GM15510 (cell line): Measurements from ENCODE around the gene PAQR5.

Experiments
- POLR2A ChIP-seq: IDR thresholded peaks from 3 replicates; pipeline ENCODE4 v1.6.1; 2011; ENCODE audit warnings: borderline replicate concordance; ENCODE audit not compliant: insufficient read length; ENCODE audit errors: extremely low read depth

The PAQR5 gene

DNA sequence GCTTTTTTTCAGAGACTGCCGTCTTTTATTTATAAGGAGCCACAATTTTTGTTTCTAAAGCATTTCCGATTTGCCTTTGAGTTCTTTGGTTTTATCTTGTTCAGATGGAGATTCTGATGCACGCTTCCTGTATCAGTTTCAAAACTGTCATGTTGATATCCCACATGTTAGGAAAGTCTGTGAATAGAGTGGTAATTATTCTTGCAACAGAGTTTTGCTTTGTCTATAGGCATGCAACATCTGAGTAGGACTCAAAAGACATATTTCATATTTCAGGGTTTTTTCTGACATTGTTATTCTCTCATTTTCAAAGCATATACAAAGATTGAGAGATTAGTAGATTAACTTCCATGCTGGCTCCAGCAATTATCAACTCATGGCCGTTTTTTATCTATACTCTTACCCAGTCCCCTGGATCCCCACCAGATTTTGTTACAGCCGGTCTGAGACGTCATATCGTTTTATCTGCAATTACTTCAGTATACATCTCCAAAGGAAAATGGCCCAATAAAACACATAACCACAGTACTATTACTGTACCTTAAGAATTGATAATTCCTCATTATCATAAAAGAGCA lies 22.4 kb downstream of the PAQR5 start:
- no peak for TF ChIP-seq POLR2A

DNA sequence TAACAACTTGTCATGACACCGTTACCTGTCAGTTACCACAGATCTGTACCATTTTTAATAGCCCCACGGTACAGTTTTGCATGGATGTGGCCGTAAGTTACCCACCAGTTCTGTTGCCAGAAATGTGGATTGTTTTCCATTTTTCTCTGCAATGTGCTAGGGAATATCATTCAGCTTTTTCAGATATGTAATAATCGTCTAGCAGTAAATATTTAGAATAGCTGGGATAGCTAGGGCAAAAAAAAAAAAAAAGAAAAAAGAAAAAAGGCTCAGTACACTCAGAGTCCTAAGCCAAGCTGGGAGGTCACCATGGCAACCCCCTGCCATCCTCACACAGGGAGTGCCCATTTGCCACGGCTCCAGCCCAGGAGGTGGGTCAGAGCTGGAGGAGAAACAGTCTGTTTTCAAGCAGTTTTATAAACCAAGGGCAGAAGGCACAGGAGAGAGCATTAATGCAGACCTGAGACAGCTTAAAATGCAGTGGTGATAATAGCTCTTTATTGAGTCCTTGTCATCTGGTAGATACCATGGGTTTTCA lies 25.2 kb downstream of the PAQR5 start:
- TF ChIP-seq POLR2A, result no peak

DNA sequence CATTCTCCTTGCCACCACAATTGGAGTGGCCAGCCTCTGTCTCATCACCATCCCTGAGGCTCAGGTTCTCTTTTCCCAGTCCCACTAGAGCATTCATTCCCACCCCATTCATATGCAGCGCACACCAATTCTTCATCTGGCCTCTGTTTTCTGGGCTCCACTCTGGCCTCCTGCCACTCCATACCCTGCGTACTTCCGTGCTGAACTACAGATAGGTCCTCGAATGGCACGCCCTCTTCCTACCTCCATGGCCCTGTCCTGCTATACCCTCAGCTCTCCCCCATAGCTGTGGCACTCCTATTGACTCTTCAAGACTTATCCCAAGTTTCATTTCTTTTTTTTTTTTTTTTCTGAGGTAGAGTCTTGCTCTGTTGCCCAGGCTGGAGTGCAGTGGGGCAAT lies 25.9 kb downstream of the PAQR5 start:
- no peak for TF ChIP-seq POLR2A

GRCh38 chr15:69325456-69325971 lies 26.8 kb downstream of the PAQR5 start:
- TF ChIP-seq POLR2A, result no peak

GRCh38 chr15:69328080-69328479 lies 29.4 kb downstream of the PAQR5 start:
- TF ChIP-seq POLR2A, result no peak

DNA sequence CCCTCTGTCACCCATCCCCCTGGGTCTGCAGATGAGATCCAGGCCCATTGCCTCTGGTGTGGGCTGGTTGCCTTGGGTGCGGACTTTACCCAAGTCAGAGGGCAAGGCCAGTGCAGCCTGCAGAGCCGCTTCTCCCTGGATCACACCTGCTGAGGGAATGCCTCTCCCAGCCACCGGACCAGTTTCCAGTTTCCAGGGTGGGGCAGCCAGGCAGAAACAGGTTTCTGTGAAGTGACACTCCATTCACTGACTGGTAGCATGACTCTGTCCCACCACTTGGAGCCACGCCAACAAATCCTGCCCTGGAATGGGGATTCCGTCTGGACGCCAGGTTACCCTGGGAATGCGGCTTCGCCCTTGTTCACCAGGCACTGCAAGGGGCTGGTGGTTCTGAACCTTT lies 30.0 kb downstream of the PAQR5 start:
- TF ChIP-seq POLR2A, result no peak

GRCh38 chr15:69337138-69337537 lies 38.4 kb downstream of the PAQR5 start:
- no peak for TF ChIP-seq POLR2A

- no peak for TF ChIP-seq POLR2A
Observed at GRCh38 chr15:69338535-69339213, 40.0 kb downstream of the PAQR5 start.

DNA sequence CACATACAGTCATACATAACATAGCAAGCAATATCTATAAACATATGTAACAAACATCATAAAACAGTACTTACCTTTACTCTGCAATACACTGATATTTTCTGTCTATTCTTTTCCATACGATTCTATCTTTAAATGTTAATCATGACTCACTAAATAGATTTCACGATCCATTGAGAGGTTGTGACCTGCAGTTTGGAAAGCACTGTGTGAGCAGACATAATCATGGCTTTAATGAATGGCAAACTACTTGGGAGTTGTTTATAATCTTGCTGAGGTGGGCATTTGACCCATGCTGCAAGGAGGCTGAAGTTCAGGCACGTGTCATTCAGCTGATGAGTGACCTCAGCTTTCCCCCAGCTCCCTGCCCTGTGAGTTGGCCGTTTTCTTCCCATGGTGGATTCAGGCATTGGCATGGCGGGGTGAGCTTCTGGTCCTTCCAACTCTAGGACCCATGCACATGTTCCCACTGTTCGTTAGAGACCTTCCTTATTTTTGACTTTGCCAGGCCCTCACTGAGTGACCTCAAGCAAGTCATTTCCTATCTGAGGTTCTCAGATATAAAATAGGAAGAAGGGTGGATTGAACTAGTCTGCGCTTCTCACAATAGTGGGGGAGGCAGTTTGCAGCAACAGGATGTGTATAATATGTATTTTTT lies 41.7 kb downstream of the PAQR5 start:
- no peak for TF ChIP-seq POLR2A

- no peak for TF ChIP-seq POLR2A
Observed at GRCh38 chr15:69341356-69341755, 42.6 kb downstream of the PAQR5 start.

DNA sequence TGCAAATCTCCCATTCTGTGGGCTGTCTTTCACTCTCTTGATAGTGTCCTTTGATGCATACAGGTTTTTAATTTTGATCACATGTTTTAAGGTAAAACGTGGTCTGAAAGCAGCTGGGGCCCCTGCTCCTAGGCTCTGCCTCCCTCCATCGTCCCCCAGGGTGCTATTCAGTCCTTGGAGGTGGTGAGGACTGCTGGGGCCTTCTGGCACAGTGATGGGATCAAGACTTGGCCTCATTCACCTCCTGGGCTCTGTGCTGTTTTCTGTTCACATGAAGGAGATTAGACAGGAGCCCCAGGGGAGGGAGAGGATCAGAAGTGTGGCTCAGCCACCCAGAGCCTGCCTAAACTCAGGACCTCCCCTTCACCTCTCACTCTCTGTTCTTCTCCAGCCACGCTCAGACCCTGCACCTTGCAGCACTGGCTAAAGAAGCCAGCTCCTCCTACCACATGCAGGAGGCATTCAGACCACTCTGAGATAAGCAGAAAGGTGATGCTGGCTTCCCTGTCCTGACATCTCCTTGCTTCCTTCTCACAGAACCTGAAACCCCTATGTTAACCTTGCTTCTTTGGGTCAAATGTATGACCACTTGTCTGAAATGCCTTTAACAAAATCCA lies 43.9 kb downstream of the PAQR5 start:
- TF ChIP-seq POLR2A, result no peak

GRCh38 chr15:69343133-69343532 lies 44.4 kb downstream of the PAQR5 start:
- TF ChIP-seq POLR2A, result no peak

GRCh38 chr15:69344238-69344637 lies 45.5 kb downstream of the PAQR5 start:
- no peak for TF ChIP-seq POLR2A

DNA sequence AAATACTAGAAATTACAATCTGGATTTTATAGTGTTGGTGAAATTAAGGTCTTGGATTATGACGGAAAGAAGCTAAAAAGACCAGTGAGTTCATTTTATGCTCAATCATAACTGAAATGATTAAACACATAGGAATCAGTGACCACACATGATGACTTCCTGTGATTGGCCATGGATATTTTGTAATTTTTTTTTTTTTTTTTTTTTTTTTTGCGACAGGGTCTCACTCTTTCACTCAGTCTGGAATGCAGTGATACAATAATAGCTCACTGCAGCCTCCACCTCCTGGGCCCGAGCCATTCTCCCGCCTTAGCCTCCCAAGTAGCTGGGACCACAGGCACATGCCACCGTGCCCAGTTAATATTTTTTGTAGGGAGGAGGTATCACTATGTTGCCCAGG lies 47.4 kb downstream of the PAQR5 start:
- no peak for TF ChIP-seq POLR2A

- no peak for TF ChIP-seq POLR2A
Observed at GRCh38 chr15:69351333-69351732, 52.6 kb downstream of the PAQR5 start.
